ENCODE results near the gene TLL1.

The TLL1 gene

GRCh38 chr4:165971933-165972332 lies 98.9 kb downstream of the TLL1 start:
- no peak for DNase-seq (ENCODE audit: low spot score)

- DNase-seq (ENCODE audit: low spot score): no peak
Observed at GRCh38 chr4:165972747-165973146, 99.7 kb downstream of the TLL1 start.

- no peak for DNase-seq (ENCODE audit: low spot score)
Observed at GRCh38 chr4:165982934-165983333, 109.9 kb downstream of the TLL1 start.

- no peak for DNase-seq (ENCODE audit: low spot score)
Observed at GRCh38 chr4:165986956-165987698, 114.1 kb downstream of the TLL1 start.

- no peak for DNase-seq (ENCODE audit: low spot score)
Observed at GRCh38 chr4:165991325-165992180, 118.5 kb downstream of the TLL1 start.

- DNase-seq (ENCODE audit: low spot score): no peak
Observed at GRCh38 chr4:165992283-165992682, 119.2 kb downstream of the TLL1 start.

- no peak for DNase-seq (ENCODE audit: low spot score)
Observed at GRCh38 chr4:165994701-165995100, 121.7 kb downstream of the TLL1 start.

DNA sequence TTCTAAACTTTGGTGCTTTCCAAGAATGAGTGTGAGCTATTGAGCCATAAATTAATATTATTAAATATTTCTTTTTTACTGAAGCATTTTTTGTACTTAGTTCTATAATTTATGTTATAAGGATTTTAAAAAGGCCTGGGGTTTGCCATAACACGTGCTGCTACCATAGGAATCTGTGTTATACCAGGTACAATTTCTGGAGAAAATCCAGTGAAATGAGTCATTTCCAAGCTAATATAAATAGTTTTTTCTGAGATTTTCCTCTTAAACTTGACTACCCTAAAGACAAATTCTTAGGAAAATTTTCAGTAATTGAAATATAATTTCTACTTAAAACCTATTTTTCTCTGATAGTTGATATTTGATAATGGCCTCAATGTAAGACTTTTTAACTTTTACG lies 130.8 kb downstream of the TLL1 start:
- no peak for DNase-seq (ENCODE audit: low spot score)

DNA sequence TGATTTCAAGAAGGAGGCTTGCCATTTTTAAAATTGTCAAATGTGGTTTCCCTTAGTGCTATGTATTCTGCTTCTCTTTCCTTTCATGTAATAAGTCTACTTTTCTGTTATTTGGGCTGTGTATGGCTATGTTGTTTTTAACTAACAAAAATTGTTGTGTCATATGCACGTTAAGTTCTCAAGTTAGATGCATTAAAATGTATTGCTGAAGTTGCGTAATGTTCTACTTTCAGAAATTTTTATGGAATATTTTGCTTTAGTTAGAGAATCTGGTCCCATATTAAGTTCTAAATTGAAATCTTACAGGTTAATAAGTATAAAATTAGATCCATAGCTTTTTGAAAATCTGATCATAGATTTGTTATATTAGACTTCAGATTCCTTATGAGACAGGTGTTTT lies 133.2 kb downstream of the TLL1 start:
- DNase-seq (ENCODE audit: low spot score): no peak

GRCh38 chr4:166008510-166008909 lies 135.5 kb downstream of the TLL1 start:
- no peak for DNase-seq (ENCODE audit: low spot score)

- DNase-seq (ENCODE audit: low spot score): no peak
Observed at GRCh38 chr4:166012129-166013030, 139.3 kb downstream of the TLL1 start.

DNA sequence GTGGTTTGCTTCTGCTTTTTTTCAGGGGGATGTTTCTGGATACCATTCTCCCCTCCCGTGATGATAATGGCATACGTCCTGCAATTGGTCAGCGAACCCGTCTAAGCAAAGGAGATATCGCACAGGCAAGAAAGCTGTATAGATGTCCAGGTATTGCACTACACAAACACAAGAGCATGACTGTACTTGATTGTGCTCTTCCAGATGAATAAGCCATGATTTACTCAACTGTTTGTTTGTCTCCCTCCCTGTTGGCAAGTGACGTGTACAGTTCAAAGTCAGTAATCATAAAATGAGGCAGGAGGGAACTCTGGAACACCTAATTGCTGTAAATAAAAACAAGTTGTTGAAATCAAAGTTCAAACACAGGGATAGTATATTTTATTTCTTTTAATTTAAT lies 141.4 kb downstream of the TLL1 start:
- no peak for DNase-seq (ENCODE audit: low spot score)

- DNase-seq (ENCODE audit: low spot score): no peak
Observed at GRCh38 chr4:166017804-166018203, 144.8 kb downstream of the TLL1 start.

DNA sequence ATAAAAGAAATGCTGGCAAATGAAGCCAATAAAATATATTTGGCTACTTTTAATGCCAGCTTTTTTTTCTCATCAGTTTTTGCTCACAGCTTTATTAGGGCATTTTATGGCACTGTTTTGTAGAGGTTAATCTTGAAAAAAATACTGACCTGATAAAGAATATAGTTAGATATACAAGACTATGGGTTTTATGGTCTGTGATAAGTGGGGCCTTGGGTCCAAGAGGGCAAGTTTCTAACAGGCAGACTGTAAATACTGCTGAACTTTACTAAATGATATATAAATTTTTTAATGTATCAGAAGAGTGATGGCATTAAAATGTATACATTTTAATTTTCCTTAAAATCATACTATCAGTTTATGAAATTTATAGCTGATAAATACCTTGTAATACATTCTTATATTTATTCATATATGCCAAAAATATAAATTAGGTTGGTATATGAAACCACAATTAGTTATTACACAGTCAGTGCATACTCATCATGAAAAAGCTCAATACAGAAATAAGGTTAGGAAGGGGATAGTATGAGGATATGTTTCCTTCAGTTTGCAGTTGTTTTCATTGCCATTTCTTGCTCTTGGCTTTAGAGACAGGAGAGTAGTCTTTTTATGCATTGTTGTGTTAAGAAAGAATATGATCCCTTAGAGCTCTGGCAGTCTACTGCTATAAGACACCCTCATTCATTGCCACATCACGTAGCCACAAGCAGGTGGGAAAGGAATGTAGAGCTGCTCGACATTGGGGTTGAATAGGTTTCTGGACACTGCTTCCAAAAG lies 146.6 kb downstream of the TLL1 start:
- DNase-seq (ENCODE audit: low spot score): no peak

- no peak for DNase-seq (ENCODE audit: low spot score)
Observed at GRCh38 chr4:166021617-166022016, 148.6 kb downstream of the TLL1 start.

DNA sequence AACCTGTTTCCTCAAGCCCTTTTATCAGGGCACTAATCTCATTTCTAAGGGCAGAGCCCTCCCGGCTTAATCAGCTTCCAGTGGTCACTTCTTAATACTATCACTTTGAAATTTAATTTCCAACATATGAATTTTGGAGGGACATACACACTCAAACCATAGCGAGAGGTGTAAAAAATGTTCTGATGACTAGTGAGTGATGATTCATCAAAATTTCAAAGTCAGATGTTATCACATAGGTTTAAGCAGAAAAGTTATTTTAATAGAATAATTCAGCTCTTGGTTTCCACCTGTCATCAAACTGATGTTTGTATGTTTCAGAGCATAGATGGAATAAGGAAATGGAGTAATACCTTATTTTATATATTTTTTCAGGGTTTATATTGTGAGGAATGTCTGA lies 161.9 kb downstream of the TLL1 start:
- no peak for DNase-seq (ENCODE audit: low spot score)

DNA sequence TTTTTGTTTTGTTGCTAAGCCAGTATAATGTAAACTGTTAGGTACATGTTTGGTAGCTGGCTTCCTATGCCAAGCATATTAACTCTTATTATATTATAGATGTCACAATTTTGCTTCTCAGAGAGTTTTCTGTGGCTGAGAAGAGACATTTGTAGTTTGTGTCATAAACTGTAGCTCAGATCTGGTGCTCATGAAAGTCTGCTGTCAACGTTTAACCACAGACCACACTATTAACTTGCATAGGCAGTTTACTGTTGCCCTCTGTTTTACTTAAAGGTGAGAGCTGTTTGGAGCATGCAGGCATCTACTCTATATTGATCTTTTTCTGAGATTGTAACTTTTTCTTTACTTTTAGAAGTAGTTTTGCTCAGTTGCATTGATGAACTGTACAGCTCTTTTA lies 166.8 kb downstream of the TLL1 start:
- no peak for DNase-seq (ENCODE audit: low spot score)

DNA sequence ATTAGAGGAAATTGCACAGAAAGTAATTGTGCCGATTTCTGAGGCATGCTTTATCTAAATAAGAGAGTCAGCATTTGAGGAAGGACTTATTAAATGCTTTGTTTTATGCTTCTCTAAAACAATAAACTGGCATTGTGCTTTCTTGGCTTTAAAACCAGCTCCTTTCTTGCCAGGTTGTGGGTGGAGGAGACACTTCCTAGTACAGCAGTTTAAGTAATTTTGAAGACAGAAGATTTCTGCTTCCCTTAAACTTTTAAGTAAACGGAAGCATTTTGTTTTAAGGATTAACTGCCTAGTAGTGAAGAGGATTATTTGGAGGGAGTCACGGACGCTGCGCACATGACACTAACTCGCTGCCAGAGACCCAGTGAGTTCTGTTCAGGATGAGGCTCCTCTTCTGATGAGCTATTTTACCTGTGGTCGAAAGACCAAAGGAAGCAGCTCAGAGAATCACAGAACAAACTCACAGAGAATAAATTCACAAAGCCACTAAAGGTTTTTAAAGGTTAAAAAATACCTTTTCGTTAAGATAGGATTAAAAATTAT lies 169.5 kb downstream of the TLL1 start:
- DNase-seq (ENCODE audit: low spot score): no peak

- DNase-seq (ENCODE audit: low spot score): no peak
Observed at GRCh38 chr4:166043801-166044200, 170.8 kb downstream of the TLL1 start.

GRCh38 chr4:166044871-166045270 lies 171.8 kb downstream of the TLL1 start:
- DNase-seq (ENCODE audit: low spot score): no peak

DNA sequence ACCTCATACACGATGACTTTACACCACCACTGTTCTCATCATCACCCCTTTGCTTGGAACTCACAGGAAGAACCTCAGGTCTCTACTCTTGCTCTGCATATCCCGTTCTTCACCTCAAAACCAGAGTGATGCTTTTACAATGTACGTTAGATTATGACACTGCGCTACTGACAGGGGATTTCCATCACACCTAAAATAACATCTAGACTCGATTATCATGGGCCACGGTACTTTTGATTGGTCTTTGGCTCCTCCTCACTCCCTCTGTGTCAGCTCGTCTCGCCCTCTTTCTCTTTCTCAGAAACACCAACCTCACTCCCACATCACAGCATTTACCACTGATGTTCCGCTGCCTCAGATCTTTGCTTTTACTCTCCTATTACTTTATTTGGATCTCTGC lies 172.4 kb downstream of the TLL1 start:
- no peak for DNase-seq (ENCODE audit: low spot score)

Data from NAMALWA (cell line).